Epithelial cell of proximal tubule (primary cell): ENCODE measurements around the gene SLC6A12. TPM values are rescaled to one million over a fixed set of nuclear protein-coding genes. Genes with fewer than 3 reads are reported as not detected.

Experiments
- DNase-seq: peaks from one replicate; pipeline ENCODE4 v3.0.0-alpha.2; 2011; ENCODE audit warnings: low read depth
- H3K4me3 ChIP-seq: 2 replicates; pipeline ENCODE4 v1.5.1; 2011; ENCODE audit warnings: low read depth, mild to moderate bottlenecking, low read length
- total RNA-seq: library from RNA; depleted of rRNA; stranded (reverse); fragments of >200 nt; gene quantifications from 2 replicates; pipeline ENCODE4 v1.2.3, GENCODE V29; 2015
- TF ChIP-seq, protein P1 (sequence below): conservative IDR thresholded peaks from 2 replicates; pipeline ENCODE4 v1.5.1; 2012; ENCODE audit warnings: low read depth, mild to moderate bottlenecking, low read length

SLC6A12 gene
- total RNA-seq, 1 donor from 2014 or later, result not detected

- TF ChIP-seq, protein P1, sequence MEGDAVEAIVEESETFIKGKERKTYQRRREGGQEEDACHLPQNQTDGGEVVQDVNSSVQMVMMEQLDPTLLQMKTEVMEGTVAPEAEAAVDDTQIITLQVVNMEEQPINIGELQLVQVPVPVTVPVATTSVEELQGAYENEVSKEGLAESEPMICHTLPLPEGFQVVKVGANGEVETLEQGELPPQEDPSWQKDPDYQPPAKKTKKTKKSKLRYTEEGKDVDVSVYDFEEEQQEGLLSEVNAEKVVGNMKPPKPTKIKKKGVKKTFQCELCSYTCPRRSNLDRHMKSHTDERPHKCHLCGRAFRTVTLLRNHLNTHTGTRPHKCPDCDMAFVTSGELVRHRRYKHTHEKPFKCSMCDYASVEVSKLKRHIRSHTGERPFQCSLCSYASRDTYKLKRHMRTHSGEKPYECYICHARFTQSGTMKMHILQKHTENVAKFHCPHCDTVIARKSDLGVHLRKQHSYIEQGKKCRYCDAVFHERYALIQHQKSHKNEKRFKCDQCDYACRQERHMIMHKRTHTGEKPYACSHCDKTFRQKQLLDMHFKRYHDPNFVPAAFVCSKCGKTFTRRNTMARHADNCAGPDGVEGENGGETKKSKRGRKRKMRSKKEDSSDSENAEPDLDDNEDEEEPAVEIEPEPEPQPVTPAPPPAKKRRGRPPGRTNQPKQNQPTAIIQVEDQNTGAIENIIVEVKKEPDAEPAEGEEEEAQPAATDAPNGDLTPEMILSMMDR, result no peak
- no peak for DNase-seq
- no peak overlapping the region for H3K4me3 ChIP-seq
Measured at GRCh38 chr12:206746-207440, 7.1 kb downstream of the SLC6A12 start.

GRCh38 chr12:205026-205425 is 8.9 kb downstream of the SLC6A12 start:
- TF ChIP-seq, protein P1, result no peak
- H3K4me3 ChIP-seq, result no peak overlapping the region
- DNase-seq, result no peak

GRCh38 chr12:204261-204678 is 9.7 kb downstream of the SLC6A12 start:
- TF ChIP-seq, protein P1, result no peak
- no peak overlapping the region for H3K4me3 ChIP-seq
- no peak for DNase-seq

DNA sequence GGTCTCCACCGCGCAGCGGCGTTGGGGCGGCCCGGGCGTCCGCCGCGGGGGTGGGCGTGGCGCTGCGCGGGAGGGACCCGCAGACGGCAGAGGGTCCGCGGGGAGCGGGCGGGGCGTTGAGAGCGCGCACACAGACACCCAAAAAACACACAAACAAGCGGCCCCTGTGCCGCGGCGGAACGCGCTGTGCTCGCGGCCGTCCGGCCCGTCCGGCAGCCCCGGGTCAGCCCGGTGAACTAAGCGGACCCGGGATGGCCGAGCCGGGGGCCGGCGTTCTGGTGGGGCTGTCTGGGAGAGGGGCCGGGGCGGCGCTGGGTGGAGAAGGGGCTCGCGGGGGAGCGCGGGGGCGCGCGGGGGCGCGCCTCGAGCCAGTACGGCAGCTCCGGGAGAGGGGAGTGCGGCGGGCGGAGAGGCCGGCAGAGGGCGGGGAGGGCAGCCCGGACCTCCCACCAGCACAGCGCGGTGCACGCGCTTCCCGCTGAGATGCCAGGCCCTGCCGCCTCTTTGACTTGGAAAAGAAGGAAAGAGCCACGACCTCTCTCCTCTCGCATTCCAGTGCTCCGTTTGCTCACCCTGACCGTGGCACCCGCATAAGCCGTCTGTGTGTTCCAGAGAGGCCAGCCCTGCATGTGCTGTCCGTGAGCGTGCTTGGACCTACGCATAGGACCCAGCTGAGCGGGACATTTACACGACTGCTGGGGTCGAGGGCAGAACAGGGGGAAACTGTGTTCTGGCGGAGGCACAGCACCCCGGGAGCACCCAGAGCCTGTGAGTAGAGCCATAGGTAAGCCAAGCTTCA is 10.3 kb downstream of the SLC6A12 start:
- TF ChIP-seq, protein P1, result no peak
- H3K4me3 ChIP-seq, result no peak overlapping the region
- DNase-seq, result no peak

DNA sequence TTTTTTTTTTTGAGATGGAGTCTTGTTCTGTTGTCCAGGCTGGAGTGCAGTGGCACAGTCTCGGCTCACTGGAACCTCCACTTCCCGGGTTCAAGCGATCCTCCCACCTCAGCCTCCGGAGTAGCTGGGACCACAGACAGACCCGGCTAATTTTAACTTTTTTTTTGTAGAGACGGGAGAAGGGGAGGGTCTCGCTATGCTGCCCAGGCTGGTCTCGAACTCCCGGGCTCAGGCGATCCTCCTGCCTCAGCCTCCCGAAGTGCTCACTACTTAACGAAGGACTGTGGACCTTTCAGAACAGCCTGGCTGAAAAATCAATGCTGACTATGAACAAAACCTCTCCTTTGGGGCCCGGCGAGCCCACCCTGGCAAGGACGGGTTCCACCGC is 10.9 kb downstream of the SLC6A12 start:
- no peak overlapping the region for H3K4me3 ChIP-seq
- no peak for DNase-seq
- TF ChIP-seq, protein P1, result no peak

DNA sequence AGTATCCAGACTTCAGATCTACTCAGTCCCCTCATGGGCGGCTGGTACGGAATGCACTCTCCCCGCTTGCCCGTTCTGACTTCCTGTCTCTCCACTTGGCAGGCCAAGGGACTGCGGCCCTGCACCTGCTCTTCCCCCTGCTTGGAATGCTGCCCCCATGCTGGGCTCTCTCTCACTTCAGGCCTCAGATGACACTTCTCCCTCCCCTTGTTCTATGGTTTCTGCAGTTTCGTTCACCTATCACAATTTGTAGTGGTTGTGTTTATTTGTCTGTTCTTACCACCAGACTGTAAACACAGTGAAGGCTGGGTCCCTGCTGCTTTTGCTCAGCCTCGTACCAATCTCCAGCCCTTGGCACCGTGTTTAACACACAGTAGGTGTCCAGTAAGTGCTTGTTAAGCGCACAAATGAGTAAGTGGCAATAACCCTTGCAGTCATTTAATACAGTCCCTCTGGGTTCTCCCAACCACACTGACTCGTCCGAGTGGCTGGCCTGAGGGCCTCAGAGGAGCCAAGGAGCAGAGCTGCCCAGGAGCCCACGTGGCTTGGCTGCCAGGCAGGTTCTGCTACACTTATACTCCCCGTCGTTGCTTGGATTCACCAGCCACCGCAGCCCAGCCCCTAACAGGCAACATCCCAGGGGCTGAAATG is 11.8 kb downstream of the SLC6A12 start:
- no peak for DNase-seq
- TF ChIP-seq, protein P1, result no peak
- H3K4me3 ChIP-seq, result no peak overlapping the region
